HFF-Myc (cell line): ENCODE data around the gene NOS1.
"Not testable (repeated sequence)": the region's sequence is repeated elsewhere in the genome, so short reads cannot be mapped to it uniquely, and the experiment has no call there.

Experiments used
- DNase-seq: peaks from one replicate; pipeline ENCODE4 v3.0.0-alpha.2; 2011; ENCODE audit warnings: low read depth; ENCODE audit errors: extremely low read depth
- H3K4me3 ChIP-seq: replicated peaks from 2 replicates; pipeline ENCODE4 v1.5.1; 2011; ENCODE audit warnings: low read depth, mild to moderate bottlenecking, control low read depth, low read length
- TF ChIP-seq, protein P1 (sequence below): IDR thresholded peaks from 2 replicates; pipeline ENCODE4 v1.5.1; 2012; ENCODE audit warnings: mild to moderate bottlenecking, low read depth, low read length, control low read depth; ENCODE audit errors: missing control alignments

NOS1 gene

DNA sequence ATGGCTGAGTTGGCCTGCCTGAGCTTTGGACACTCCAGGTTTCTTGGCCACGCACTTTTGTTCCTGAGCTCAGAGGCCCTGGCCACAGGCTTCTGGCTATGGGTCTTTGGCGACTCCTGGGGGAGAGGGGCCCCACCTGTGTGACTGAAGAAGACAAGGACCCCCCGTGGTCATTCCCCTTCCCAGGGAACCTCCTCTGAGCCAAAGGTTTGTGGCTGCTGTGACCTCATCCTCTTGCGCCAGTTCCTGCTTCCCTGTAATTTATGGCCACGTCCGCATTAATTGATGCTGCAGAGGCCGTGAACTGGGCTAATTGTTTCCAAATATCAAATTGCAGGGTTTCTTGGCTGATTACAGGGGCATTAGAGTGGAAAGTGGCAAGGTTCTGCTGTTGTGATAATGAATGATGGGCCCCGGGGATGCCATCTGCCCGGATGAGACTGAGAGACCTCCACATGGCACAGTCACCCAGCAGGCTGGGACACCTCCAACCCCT is 27.6 kb upstream of the NOS1 start:
- DNase-seq: no peak
- no peak overlapping the region for H3K4me3 ChIP-seq
- TF ChIP-seq, protein P1, sequence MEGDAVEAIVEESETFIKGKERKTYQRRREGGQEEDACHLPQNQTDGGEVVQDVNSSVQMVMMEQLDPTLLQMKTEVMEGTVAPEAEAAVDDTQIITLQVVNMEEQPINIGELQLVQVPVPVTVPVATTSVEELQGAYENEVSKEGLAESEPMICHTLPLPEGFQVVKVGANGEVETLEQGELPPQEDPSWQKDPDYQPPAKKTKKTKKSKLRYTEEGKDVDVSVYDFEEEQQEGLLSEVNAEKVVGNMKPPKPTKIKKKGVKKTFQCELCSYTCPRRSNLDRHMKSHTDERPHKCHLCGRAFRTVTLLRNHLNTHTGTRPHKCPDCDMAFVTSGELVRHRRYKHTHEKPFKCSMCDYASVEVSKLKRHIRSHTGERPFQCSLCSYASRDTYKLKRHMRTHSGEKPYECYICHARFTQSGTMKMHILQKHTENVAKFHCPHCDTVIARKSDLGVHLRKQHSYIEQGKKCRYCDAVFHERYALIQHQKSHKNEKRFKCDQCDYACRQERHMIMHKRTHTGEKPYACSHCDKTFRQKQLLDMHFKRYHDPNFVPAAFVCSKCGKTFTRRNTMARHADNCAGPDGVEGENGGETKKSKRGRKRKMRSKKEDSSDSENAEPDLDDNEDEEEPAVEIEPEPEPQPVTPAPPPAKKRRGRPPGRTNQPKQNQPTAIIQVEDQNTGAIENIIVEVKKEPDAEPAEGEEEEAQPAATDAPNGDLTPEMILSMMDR: no peak

DNA sequence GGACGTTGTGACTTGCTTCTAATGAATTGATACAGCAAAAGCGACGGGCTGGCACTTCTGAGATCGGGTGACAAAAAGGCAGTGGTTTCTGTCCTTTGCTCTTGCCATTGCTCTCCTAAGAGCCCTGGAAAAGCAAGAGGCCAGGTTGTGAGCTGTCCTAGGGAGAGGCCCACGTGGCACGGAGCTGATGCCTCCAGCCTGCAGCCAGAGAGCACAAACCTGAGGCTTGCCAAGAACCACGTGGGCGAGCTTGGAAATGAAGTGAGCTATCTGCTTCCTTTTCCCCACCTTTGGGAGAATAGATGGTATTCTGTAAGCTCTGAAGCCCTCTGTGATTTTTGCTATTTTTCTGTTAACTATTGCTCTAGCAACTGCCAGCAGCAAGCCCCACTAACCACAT is 26.4 kb upstream of the NOS1 start:
- no peak overlapping the region for H3K4me3 ChIP-seq
- DNase-seq: no peak
- TF ChIP-seq, protein P1: no peak

DNA sequence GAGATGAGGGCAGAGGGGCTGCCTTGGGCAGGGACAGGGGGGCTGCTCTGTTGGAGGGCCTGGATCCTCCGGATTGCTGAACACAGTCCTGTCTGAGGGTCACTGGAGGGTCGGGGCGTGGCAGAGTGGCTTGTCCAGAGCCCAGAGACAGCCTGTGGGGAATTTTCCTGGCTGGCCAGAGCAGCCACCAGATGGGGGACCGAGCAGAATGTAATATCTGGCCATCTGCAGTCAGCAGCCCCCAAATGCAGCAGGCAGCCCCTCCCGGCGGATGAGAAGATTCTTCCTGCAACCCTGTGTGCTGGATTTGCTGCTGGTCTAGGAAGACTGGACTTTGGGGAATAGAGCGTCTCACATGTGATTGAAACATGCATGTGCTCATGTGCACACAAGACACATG is 23.3 kb upstream of the NOS1 start:
- H3K4me3 ChIP-seq: no peak overlapping the region
- no peak for DNase-seq
- TF ChIP-seq, protein P1: no peak

- no peak overlapping the region for H3K4me3 ChIP-seq
- DNase-seq: no peak
- TF ChIP-seq, protein P1: no peak
Measured at GRCh38 chr12:117380083-117380482, 18.7 kb upstream of the NOS1 start.

DNA sequence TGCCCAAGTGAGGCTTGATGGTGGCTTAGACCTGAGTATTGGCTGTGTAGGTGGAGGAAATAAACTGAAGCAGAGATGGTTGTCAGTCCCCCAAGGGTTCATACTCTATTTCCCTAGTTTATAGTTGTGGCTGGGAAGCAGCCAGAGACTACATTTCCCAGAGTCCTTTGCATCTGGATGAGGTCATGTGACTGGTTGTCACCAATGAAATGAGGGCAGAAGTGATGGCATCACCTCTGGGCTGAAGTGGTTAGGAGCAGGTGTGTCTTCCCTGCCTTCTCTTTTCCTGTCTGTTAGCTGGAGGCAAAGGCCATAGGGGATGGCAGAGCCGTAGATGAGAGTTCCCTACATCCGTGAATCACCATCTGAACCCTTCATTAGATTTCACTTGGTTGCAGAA is 16.3 kb upstream of the NOS1 start:
- TF ChIP-seq, protein P1: no peak
- DNase-seq: no peak
- H3K4me3 ChIP-seq: no peak overlapping the region

- TF ChIP-seq, protein P1: no peak
- H3K4me3 ChIP-seq: no peak overlapping the region
- no peak for DNase-seq
Measured at GRCh38 chr12:117370588-117370987, 9.2 kb upstream of the NOS1 start.

DNA sequence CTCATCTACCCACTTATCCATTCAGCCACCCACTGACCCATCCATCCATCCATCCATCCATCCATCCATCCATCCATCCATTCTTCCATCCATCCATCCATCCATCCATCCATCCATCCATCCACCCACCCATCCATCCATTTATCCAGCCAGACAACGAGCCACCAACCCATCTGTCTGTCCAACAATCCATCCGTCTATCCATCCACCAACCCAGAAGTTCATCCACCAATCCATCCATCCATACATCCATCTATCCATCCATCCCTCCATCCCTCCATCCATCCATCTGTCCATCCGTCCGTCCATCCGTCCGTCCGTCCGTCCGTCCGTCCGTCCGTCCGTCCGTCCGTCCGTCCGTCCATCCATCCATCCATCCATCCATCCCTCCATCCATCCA is 8.6 kb upstream of the NOS1 start:
- H3K4me3 ChIP-seq, DNase-seq: not testable (repeated sequence)
